GM12891 (cell line): ENCODE data around the gene NECAB2.

Experiments used
- POLR2A ChIP-seq: IDR thresholded peaks from 2 replicates; pipeline ENCODE4 v1.6.1; 2011; ENCODE audit warnings: low read depth, low read length, control low read depth
- POLR2AphosphoS5 ChIP-seq: IDR thresholded peaks from 2 replicates; pipeline ENCODE4 v1.6.1; 2011; ENCODE audit warnings: low read depth, low read length, control low read depth
- TAF1 ChIP-seq: IDR thresholded peaks from 2 replicates; pipeline ENCODE4 v1.6.1; 2011; ENCODE audit warnings: low read depth, low read length, control low read depth

GRCh38 chr16:83968306-83968851, 335 bp downstream of the NECAB2 start:
- TF ChIP-seq POLR2A (no peak), POLR2AphosphoS5 (no peak), TAF1 (no peak)
